NT2/D1 (cell line): ENCODE results near the gene PPT2.

Source experiments
- DNase-seq: peaks from one replicate; pipeline ENCODE4 v3.0.0-alpha.2; 2011; ENCODE audit warnings: low read depth, low spot score
- H3K27me3 ChIP-seq: 2 replicates; pipeline ENCODE4 v1.6.0; 2011; ENCODE audit warnings: mild to moderate bottlenecking; ENCODE audit not compliant: insufficient read length, insufficient read depth
- H3K36me3 ChIP-seq: 2 replicates; pipeline ENCODE4 v1.6.1; 2011; ENCODE audit warnings: mild to moderate bottlenecking, low read length, mixed read lengths; ENCODE audit not compliant: insufficient read depth, insufficient read length
- H3K4me1 ChIP-seq: 2 replicates; pipeline ENCODE4 v1.5.1; 2011; ENCODE audit not compliant: insufficient read depth, insufficient read length
- H3K4me3 ChIP-seq: 2 replicates; pipeline ENCODE4 v1.5.1; 2011; ENCODE audit warnings: low read depth; ENCODE audit not compliant: insufficient read length
- H3K9ac ChIP-seq: 2 replicates; pipeline ENCODE4 v1.6.0; 2011; ENCODE audit warnings: low read depth; ENCODE audit not compliant: insufficient read length
- H3K9me3 ChIP-seq: 2 replicates; pipeline ENCODE4 v1.5.1; 2011; ENCODE audit warnings: mild to moderate bottlenecking, low read length; ENCODE audit not compliant: insufficient read depth
- SUZ12 ChIP-seq: IDR thresholded peaks from 2 replicates; pipeline ENCODE4 v1.6.1; 2011; ENCODE audit not compliant: insufficient read length, insufficient read depth; ENCODE audit errors: extremely low read depth
- YY1 ChIP-seq: IDR thresholded peaks from 2 replicates; pipeline ENCODE4 v1.6.1; 2011; ENCODE audit not compliant: insufficient read length, insufficient read depth
- ZNF274 ChIP-seq: IDR thresholded peaks from 2 replicates; pipeline ENCODE4 v1.6.1; 2011; ENCODE audit warnings: mild to moderate bottlenecking, low read depth, low read length

PPT2 gene

GRCh38 chr6:32158052-32158451 lies 4.1 kb downstream of the PPT2 start:
- no peak for DNase-seq
- Histone ChIP-seq H3K9ac (no peak overlapping the region), H3K9me3 (no peaks in the 10 kb centered on the region), H3K4me3 (no peak overlapping the region), H3K36me3 (peaks cover 44% of the 10 kb centered on the region), H3K4me1 (peaks cover 4% of the 10 kb centered on the region), H3K27me3 (no peaks in the 10 kb centered on the region)
- TF ChIP-seq ZNF274: no peak
- no peak for TF ChIP-seq YY1
- no peak for TF ChIP-seq SUZ12

DNA sequence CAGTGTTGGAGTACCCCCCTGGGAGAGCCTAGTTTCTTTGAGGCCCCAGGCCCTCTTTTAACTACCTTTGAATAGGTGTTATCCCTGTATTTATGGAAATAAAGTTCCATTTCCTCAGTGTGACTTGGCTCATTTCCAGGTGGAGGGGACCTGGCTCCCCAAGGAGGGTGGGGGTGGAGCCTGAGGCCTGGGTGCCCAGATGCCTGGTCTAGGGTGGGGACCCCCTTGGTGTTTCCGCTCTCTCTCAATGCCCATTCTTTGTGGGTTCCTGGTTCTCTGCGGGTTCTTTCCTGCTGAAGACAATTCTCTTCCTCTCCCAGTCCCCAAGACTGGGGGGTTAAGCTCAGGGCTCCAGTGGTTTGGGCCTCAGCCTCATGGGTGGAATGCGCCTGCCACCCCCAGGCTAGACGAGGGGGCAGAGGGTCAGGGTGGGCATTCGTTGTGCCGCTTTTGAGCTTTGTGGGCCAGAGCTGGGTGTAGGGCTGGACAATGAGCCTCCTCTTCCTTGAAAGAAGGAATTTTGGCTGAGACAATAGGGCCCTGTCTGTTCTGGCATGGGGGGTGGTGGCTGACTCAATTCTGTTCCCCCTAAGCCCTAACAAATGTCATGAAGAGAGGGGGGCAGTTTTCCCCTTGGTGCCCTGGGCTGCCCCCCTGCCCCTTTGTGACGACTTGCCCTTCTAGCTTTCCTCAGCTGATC lies 9.8 kb downstream of the PPT2 start:
- peaks cover 13% of the 10 kb centered on the region for H3K4me1 ChIP-seq
- DNase-seq: no peak
- TF ChIP-seq SUZ12: no peak
- TF ChIP-seq YY1: no peak
- TF ChIP-seq ZNF274: no peak
- peaks cover 41% of the 10 kb centered on the region for H3K36me3 ChIP-seq
- no peaks in the 10 kb centered on the region for H3K9me3 ChIP-seq
- no peak overlapping the region for H3K4me3 ChIP-seq
- H3K9ac ChIP-seq: no peak overlapping the region
- H3K27me3 ChIP-seq: no peaks in the 10 kb centered on the region

- H3K4me1 ChIP-seq: peaks cover 13% of the 10 kb centered on the region
- no peaks in the 10 kb centered on the region for H3K27me3 ChIP-seq
- peaks cover 45% of the 10 kb centered on the region for H3K36me3 ChIP-seq
Observed at GRCh38 chr6:32164295-32164694, 10.4 kb downstream of the PPT2 start, which contains the start of gene EGFL8. TSS of gene EGFL8 (plus strand) at chr6:32164595. CDS start at chr6:32166166, 1,571 bp downstream.

DNA sequence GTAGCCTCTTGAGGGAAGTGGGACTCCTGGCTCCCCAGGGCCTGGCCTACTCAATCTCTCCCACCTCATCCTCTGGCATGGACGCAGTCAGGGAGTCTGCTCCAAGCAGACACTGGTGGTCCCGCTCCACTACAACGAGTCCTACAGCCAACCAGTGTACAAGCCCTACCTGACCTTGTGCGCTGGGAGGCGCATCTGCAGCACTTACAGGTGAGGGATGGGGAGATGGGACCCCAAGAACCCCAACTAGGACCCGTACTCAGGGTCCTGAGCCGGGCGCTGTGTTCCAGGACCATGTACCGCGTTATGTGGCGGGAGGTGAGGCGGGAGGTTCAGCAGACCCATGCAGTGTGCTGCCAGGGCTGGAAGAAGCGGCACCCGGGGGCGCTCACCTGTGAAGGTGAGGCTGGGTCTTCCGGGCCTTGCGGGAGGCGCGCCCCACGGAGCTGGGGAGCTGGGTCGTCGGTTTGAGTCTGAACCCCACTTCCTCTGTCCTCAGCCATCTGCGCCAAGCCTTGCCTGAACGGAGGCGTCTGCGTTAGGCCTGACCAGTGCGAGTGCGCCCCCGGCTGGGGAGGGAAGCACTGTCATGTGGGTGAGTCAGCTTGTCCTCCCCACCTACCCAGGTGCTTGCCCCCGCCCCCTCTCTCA lies 12.6 kb downstream of the PPT2 start:
- Histone ChIP-seq H3K4me3 (no peak overlapping the region), H3K36me3 (peaks cover 67% of the 10 kb centered on the region), H3K9ac (no peak overlapping the region), H3K9me3 (no peaks in the 10 kb centered on the region), H3K27me3 (no peaks in the 10 kb centered on the region), H3K4me1 (peaks cover 13% of the 10 kb centered on the region)
- TF ChIP-seq YY1 (no peak), SUZ12 (no peak)
- no peak for DNase-seq

More at GRCh38 chr6:32164295-32164694, 10.4 kb downstream of the PPT2 start, which contains the start of gene EGFL8:
- DNase-seq: no peak
- H3K9me3 ChIP-seq: no peaks in the 10 kb centered on the region
- TF ChIP-seq SUZ12 (no peak), YY1 (no peak), ZNF274 (no peak)
- H3K4me3 ChIP-seq: no peak within 1 kb of the TSS
- no peak within 1 kb of the TSS for H3K9ac ChIP-seq

DNA sequence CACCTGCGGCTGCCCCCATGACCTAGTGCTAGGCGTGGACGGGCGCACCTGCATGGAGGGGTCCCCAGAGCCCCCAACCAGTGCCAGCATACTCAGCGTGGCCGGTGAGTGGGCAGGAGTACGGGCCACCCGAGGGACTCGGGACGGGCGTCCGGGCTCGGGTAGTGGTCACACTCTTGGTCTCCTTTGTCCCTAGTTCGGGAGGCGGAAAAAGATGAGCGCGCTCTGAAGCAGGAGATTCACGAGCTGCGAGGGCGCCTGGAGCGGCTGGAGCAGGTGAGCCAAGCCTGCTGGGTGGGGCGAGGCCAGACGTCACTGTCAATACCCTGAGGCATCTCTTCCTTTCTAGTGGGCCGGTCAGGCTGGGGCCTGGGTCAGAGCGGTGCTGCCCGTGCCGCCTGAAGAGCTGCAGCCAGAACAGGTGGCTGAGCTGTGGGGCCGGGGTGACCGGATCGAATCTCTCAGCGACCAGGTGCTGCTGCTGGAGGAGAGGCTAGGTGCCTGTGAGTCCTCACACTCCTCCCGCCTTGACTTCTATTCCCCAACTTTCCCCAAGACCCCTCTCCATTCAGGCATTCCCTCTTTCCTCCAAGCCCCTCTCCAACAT lies 13.3 kb downstream of the PPT2 start:
- no peak for TF ChIP-seq YY1
- TF ChIP-seq SUZ12: no peak
- TF ChIP-seq ZNF274: no peak
- Histone ChIP-seq H3K36me3 (peaks cover 70% of the 10 kb centered on the region), H3K9ac (no peak overlapping the region)

DNA sequence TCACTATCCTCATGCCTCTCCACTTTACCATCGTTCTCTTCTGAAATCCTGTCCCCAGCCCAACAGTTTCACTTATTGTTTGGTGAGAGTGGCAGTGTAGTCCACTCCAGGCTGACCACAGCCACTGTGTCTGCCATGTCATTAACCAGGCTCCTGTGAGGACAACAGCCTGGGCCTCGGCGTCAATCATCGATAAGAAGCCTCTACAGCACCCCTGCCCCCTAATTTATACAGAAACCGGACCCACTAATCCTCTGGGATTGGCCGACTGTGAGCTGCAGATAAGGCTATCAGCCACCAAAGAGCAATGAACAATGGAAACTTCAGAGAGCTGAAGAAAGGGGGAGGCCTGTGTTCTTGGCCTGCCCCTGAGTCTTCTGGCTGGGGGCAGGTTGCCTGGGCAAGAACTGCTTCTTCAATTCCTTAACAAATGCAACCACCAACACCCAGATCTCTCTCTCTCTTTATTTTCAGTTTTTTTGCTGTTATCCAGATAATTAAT lies 13.9 kb downstream of the PPT2 start:
- Histone ChIP-seq H3K9me3 (no peaks in the 10 kb centered on the region), H3K4me1 (peaks cover 13% of the 10 kb centered on the region), H3K9ac (no peak overlapping the region), H3K4me3 (no peak overlapping the region), H3K27me3 (no peaks in the 10 kb centered on the region), H3K36me3 (peaks cover 69% of the 10 kb centered on the region)
- no peak for DNase-seq
- TF ChIP-seq ZNF274 (no peak), YY1 (no peak), SUZ12 (no peak)

More for the DNA sequence above, 13.3 kb downstream of the PPT2 start:
- H3K4me3 ChIP-seq: no peak overlapping the region
- peaks cover 13% of the 10 kb centered on the region for H3K4me1 ChIP-seq
- DNase-seq: no peak
- H3K27me3 ChIP-seq: no peaks in the 10 kb centered on the region
- no peaks in the 10 kb centered on the region for H3K9me3 ChIP-seq

GRCh38 chr6:32168350-32168749 lies 14.4 kb downstream of the PPT2 start:
- Histone ChIP-seq H3K36me3 (peaks cover 71% of the 10 kb centered on the region), H3K4me1 (peaks cover 9% of the 10 kb centered on the region)

More at GRCh38 chr6:32168350-32168749, 14.4 kb downstream of the PPT2 start:
- TF ChIP-seq YY1 (no peak), ZNF274 (no peak), SUZ12 (no peak)
- Histone ChIP-seq H3K9me3 (no peaks in the 10 kb centered on the region), H3K9ac (no peak overlapping the region), H3K27me3 (no peaks in the 10 kb centered on the region), H3K4me3 (no peak overlapping the region)
- DNase-seq: no peak
